Measurements from ENCODE around the gene KCTD7. TPM values are rescaled to one million over a fixed set of nuclear protein-coding genes. Genes with fewer than 3 reads are reported as not detected.
"Not testable (repeated sequence)": the region's sequence is repeated elsewhere in the genome, so short reads cannot be mapped to it uniquely, and the experiment has no call there.

KCTD7 gene
- total and polyA plus RNA-seq, 4 experiments from 2014 or later: 10.1 to 63.8 (median 39.7) TPM

GRCh38 chr7:66671034-66671433, 42.4 kb downstream of the KCTD7 start:
- no peak overlapping the region for H3K27ac ChIP-seq (ENCODE audit: low read depth, low read length)
- DNase-seq: no peak
- Mint-ChIP-seq H3K27me3 (no peaks in the 10 kb centered on the region), H3K9me3 (no peaks in the 10 kb centered on the region), H3K36me3 (peaks cover 0 to 2% of the 10 kb centered on the region in 2 donors), H3K4me1 (peaks cover 0 to 4% (median 2%) of the 10 kb centered on the region in 4 donors), H3K27ac (peak overlapping the region in 2 of 7 donors; percentile 15 to 22), H3K4me3 (no peak overlapping the region)
- H3K27me3 ChIP-seq (ENCODE audit: insufficient read depth, low read length): no peaks in the 10 kb centered on the region
- H3K4me1 ChIP-seq (ENCODE audit: insufficient read depth, low read length): no peaks in the 10 kb centered on the region
- POLR2A ChIA-PET (ENCODE audit: partially characterized antibody): interaction anchor here (1.0 to 1.7 kb wide), 2 partner anchors 11 to 43 kb away, joined by 3 read pairs; partner anchors contain the start of gene KCTD7
- H3K9me3 ChIP-seq (ENCODE audit: control insufficient read depth in 1 of 2, low read length in 2 of 2): no peaks in the 10 kb centered on the region
- CTCF ChIA-PET (ENCODE audit: partially characterized antibody): no interaction called here
- intact Hi-C loops (cut with micrococcal nuclease): no loop called here
- H3K36me3 ChIP-seq (ENCODE audit: insufficient read depth, low read length): no peaks in the 10 kb centered on the region
- H3K4me3 ChIP-seq (ENCODE audit: low read length in 2 of 2): no peak overlapping the region

- intact Hi-C loops (cut with micrococcal nuclease); H3K4me1 Mint-ChIP-seq; CTCF ChIA-PET (ENCODE audit: partially characterized antibody); H3K36me3 Mint-ChIP-seq; H3K36me3 ChIP-seq (ENCODE audit: insufficient read depth, low read length); H3K4me3 Mint-ChIP-seq; H3K4me1 ChIP-seq (ENCODE audit: insufficient read depth, low read length); H3K4me3 ChIP-seq (ENCODE audit: low read length in 2 of 2); H3K27me3 ChIP-seq (ENCODE audit: insufficient read depth, low read length); H3K9me3 Mint-ChIP-seq; H3K9me3 ChIP-seq (ENCODE audit: control insufficient read depth in 1 of 2, low read length in 2 of 2); DNase-seq; H3K27me3 Mint-ChIP-seq; H3K27ac ChIP-seq (ENCODE audit: low read depth, low read length): not testable (repeated sequence)
- POLR2A ChIA-PET (ENCODE audit: partially characterized antibody): interaction anchor here (1.0 to 1.7 kb wide), 2 partner anchors 10 to 43 kb away, joined by 3 read pairs; partner anchors contain the start of gene KCTD7
- peak overlapping the region in 2 of 7 donors; percentile 15 to 22 for H3K27ac Mint-ChIP-seq
Observed at GRCh38 chr7:66671486-66671885, 42.8 kb downstream of the KCTD7 start.

DNA sequence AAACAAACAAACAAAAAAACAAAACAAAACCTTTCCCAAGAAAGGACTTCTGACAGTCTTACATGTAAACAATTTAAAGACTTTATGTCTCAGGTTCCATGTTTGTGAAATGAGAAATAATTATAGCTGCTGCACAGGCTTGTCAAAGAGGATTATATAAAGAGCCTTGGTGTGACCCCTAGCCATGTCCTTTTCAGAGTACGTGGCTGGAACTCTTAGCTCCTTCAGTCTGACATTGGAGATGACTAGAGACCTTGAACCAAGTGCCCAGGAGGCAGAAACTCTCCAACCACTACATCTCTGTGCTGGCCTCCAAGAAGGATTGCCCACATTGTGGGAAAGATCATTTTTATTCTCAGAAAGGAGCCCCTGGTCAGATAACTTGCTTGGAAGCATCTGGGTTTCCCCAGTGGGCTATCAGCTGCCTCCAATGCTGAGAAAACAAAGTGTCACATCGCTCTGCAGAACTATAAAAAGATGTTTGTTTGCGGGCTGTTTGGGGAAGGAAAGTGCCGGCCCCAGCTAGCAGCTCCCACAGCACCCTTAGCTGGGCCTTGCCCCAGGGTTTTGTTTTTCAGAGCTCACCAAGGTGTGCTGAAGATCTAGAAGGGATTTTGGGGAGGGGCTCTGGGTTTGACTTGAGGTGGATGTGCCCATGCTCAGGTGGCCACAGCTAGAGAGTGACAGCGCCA, 43.9 kb downstream of the KCTD7 start:
- POLR2A ChIA-PET (ENCODE audit: partially characterized antibody); CTCF ChIA-PET (ENCODE audit: partially characterized antibody); H3K4me3 Mint-ChIP-seq; H3K36me3 ChIP-seq (ENCODE audit: insufficient read depth, low read length); H3K4me1 Mint-ChIP-seq; H3K36me3 Mint-ChIP-seq; H3K4me1 ChIP-seq (ENCODE audit: insufficient read depth, low read length); H3K9me3 Mint-ChIP-seq; H3K4me3 ChIP-seq (ENCODE audit: low read length in 2 of 2); H3K27ac Mint-ChIP-seq; H3K27me3 Mint-ChIP-seq; H3K9me3 ChIP-seq (ENCODE audit: control insufficient read depth in 1 of 2, low read length in 2 of 2); H3K27me3 ChIP-seq (ENCODE audit: insufficient read depth, low read length); H3K27ac ChIP-seq (ENCODE audit: low read depth, low read length); intact Hi-C loops (cut with micrococcal nuclease); DNase-seq: not testable (repeated sequence)

DNA sequence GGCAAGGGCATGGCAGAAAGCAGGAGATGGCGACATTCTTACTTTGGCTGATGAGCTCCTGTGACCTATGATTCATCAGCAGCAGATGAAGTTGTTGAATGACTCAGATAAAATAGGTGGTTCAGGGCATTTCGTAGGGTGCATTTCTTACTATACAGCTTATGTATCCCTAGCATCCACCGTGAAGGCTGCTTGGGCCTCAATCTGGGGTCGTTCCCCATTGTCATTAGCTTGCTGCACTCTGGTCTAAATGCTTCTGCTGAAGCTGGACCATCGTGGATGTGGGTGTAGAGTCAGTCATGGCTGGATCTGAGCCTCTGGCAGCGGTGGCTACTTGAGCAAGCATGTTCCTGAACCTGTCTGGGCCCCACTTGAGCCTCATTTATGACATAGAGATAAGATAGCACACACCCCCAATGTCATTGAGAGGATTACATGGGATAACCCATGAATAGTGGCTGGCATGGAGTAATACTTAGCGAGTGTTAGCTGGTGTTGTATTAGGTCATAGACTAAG, 44.5 kb downstream of the KCTD7 start:
- H3K36me3 Mint-ChIP-seq; H3K9me3 Mint-ChIP-seq; H3K4me1 Mint-ChIP-seq; DNase-seq; H3K27me3 ChIP-seq (ENCODE audit: insufficient read depth, low read length); CTCF ChIA-PET (ENCODE audit: partially characterized antibody); H3K9me3 ChIP-seq (ENCODE audit: control insufficient read depth in 1 of 2, low read length in 2 of 2); H3K4me3 Mint-ChIP-seq; H3K36me3 ChIP-seq (ENCODE audit: insufficient read depth, low read length); H3K27me3 Mint-ChIP-seq; POLR2A ChIA-PET (ENCODE audit: partially characterized antibody); intact Hi-C loops (cut with micrococcal nuclease); H3K27ac ChIP-seq (ENCODE audit: low read depth, low read length); H3K4me1 ChIP-seq (ENCODE audit: insufficient read depth, low read length); H3K4me3 ChIP-seq (ENCODE audit: low read length in 2 of 2): not testable (repeated sequence)
- peak overlapping the region in 1 of 7 donors; percentile 17 for H3K27ac Mint-ChIP-seq

- POLR2A ChIA-PET (ENCODE audit: partially characterized antibody): no interaction called here
- H3K27ac ChIP-seq (ENCODE audit: low read depth, low read length): no peak overlapping the region
- H3K4me3 ChIP-seq (ENCODE audit: low read length in 2 of 2): no peak overlapping the region
- peaks cover 18% of the 10 kb centered on the region for H3K4me1 ChIP-seq (ENCODE audit: insufficient read depth, low read length)
- H3K36me3 ChIP-seq (ENCODE audit: insufficient read depth, low read length): no peaks in the 10 kb centered on the region
- Mint-ChIP-seq H3K4me1 (peaks cover 13 to 38% (median 26%) of the 10 kb centered on the region in 4 donors), H3K4me3 (peak overlapping the region in 2 of 8 donors; percentile 13 to 39), H3K27ac (peak overlapping the region; percentile 26 to 99 (median 98)), H3K36me3 (peaks cover 0 to 5% of the 10 kb centered on the region in 2 donors), H3K9me3 (peaks cover 0 to 2% (median 0%) of the 10 kb centered on the region in 8 donors), H3K27me3 (no peaks in the 10 kb centered on the region)
- intact Hi-C loops (cut with micrococcal nuclease): loop anchor here (5.0 kb wide), 1 partner anchor 243 kb away; the partner anchor contains the start of gene TMEM248
- no peak for DNase-seq
- H3K27me3 ChIP-seq (ENCODE audit: insufficient read depth, low read length): no peaks in the 10 kb centered on the region
- CTCF ChIA-PET (ENCODE audit: partially characterized antibody): interaction anchor here (0.6 kb wide), 1 partner anchor 59 kb away, joined by 3 read pairs; no protein-coding TSS in a partner anchor
- H3K9me3 ChIP-seq (ENCODE audit: control insufficient read depth in 1 of 2, low read length in 2 of 2): no peaks in the 10 kb centered on the region
Observed at GRCh38 chr7:66679633-66680244, 51.1 kb downstream of the KCTD7 start.

GRCh38 chr7:66681491-66682349, 53.0 kb downstream of the KCTD7 start:
- Histone ChIP-seq H3K36me3 (ENCODE audit: insufficient read depth, low read length) (no peaks in the 10 kb centered on the region), H3K27ac (ENCODE audit: low read depth, low read length) (peak overlapping the region; percentile 99), H3K4me3 (ENCODE audit: low read length in 2 of 2) (peak overlapping the region; percentile 78 to 84), H3K4me1 (ENCODE audit: insufficient read depth, low read length) (peaks cover 18% of the 10 kb centered on the region), H3K9me3 (ENCODE audit: control insufficient read depth in 1 of 2, low read length in 2 of 2) (no peaks in the 10 kb centered on the region), H3K27me3 (ENCODE audit: insufficient read depth, low read length) (no peaks in the 10 kb centered on the region)
- DNase-seq: peak; percentile 94 to 97 (median 95)
- Mint-ChIP-seq H3K27me3 (no peaks in the 10 kb centered on the region), H3K36me3 (peaks cover 0 to 5% of the 10 kb centered on the region in 2 donors), H3K4me3 (peak overlapping the region; percentile 90 to 99 (median 92)), H3K4me1 (peaks cover 14 to 38% (median 26%) of the 10 kb centered on the region in 4 donors), H3K27ac (peak overlapping the region; percentile 95 to 99 (median 98)), H3K9me3 (peaks cover 0 to 2% (median 0%) of the 10 kb centered on the region in 8 donors)
- intact Hi-C loops (cut with micrococcal nuclease): loop anchor here (1.0 to 5.0 kb wide), 8 partner anchors 27 to 241 kb away; partner anchors contain the start of genes KCTD7, RABGEF1 and TMEM248
- ChIA-PET POLR2A (ENCODE audit: partially characterized antibody) (interaction anchor here (1.0 to 2.4 kb wide), 10 partner anchors 11 to 314 kb away, joined by 3 to 26 read pairs (median 4); partner anchors contain the start of genes KCTD7, RABGEF1, SBDS and TMEM248), CTCF (ENCODE audit: partially characterized antibody) (interaction anchor here (0.7 to 1.3 kb wide), 2 partner anchors 15 to 50 kb away, joined by 3 to 4 read pairs; no protein-coding TSS in a partner anchor)
